22Rv1 (cell line): ENCODE measurements around the gene ERP44.

Source experiments
- CTCF ChIP-seq: fragments of 450-650 bp; IDR thresholded peaks from 2 replicates; pipeline ENCODE4 v1.5.1; 2017; ENCODE audit warnings: mild to moderate bottlenecking
- ZFX ChIP-seq: fragments of 450-650 bp; IDR thresholded peaks from 2 replicates; pipeline ENCODE4 v1.6.1; 2017; ENCODE audit warnings: antibody characterized with exemption, borderline replicate concordance

GRCh38 chr9:100125236-100125635 lies 26.4 kb upstream of the ERP44 start:
- TF ChIP-seq CTCF (no peak), ZFX (no peak)
